Retinal pigment epithelial cell (primary cell): ENCODE measurements around the gene CELSR2.

Experiments used
- DNase-seq: peaks from one replicate; pipeline ENCODE4 v3.0.0-alpha.2; 2010; ENCODE audit warnings: low read depth
- H3K4me3 ChIP-seq: 2 replicates; pipeline ENCODE4 v1.5.1; 2011; ENCODE audit warnings: mild to moderate bottlenecking, low read length, control low read depth, moderate library complexity
- TF ChIP-seq, protein P1 (sequence below): conservative IDR thresholded peaks from 2 replicates; pipeline ENCODE4 v1.5.1; 2011; ENCODE audit warnings: low read depth, low read length, control low read depth, inconsistent platforms

Gene CELSR2

DNA sequence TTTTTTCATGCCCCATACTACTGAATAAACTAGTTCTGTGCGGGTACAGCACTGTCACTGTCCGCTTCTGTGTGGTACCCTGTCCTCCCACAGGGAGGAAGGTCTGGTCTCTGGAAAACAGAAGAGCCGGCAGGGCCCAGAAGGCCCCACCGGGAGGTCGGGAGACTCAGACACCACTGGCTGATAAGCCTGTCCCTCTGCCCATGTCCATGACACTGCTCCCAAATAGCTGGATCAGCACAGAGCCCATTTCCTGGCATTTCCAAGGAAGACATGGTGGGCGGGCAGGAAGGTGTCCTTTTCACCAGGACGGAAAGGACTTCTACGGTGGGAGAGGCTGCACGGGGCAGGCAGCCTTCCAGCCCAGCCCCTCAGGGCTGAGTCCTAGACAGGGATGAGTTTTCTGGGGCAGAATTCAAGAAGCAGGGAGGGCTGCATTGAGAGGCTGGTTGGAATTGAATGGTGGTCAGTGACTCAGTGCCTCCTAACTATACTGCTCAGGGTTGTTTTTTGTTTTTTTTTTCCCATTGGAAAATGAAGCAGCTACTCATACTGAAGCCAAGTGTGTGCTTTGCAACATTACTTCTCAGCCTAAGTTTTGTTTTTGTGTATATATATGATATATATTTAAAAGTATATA, 26.5 kb downstream of the CELSR2 start:
- no peak for DNase-seq
- TF ChIP-seq, protein P1, sequence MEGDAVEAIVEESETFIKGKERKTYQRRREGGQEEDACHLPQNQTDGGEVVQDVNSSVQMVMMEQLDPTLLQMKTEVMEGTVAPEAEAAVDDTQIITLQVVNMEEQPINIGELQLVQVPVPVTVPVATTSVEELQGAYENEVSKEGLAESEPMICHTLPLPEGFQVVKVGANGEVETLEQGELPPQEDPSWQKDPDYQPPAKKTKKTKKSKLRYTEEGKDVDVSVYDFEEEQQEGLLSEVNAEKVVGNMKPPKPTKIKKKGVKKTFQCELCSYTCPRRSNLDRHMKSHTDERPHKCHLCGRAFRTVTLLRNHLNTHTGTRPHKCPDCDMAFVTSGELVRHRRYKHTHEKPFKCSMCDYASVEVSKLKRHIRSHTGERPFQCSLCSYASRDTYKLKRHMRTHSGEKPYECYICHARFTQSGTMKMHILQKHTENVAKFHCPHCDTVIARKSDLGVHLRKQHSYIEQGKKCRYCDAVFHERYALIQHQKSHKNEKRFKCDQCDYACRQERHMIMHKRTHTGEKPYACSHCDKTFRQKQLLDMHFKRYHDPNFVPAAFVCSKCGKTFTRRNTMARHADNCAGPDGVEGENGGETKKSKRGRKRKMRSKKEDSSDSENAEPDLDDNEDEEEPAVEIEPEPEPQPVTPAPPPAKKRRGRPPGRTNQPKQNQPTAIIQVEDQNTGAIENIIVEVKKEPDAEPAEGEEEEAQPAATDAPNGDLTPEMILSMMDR: no peak

GRCh38 chr1:109277434-109278204, 28.3 kb downstream of the CELSR2 start:
- no peak for DNase-seq
- no peak overlapping the region for H3K4me3 ChIP-seq
- TF ChIP-seq, protein P1: peak; percentile 94

More for the DNA sequence above, 26.5 kb downstream of the CELSR2 start:
- no peak overlapping the region for H3K4me3 ChIP-seq

DNA sequence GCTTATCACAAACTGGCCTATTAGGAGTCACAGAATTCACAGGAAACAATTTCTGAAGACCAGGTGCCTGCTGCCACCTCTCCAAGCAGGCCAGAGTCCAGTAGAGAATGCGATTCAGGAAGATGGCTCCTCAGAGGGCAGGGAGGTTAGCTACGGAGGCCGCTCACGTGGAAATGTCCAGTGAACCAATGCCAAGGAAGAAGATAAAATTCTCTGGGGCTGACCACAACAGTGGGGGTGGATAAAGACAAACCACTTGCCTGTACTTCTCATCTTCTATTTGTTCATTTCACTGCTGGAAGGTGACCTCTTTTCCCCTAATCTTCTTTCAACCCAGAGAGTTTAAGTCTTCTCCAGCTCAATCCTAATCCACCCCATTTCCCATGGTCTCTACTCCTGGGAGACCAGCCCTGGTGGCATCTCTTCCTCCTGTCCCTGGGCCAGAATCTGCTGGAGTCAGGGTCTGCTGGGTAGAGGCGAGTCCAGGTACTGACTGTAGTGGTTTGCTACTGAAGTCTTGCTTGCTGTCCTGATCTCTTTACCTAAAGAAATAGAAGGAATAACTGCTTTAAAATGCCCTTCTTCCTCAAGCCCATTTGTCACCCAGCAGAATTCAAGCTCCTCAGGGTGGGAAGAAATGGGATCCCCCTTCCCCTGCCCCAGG, 30.4 kb downstream of the CELSR2 start:
- no peak overlapping the region for H3K4me3 ChIP-seq
- TF ChIP-seq, protein P1: no peak
- DNase-seq: no peak

GRCh38 chr1:109280862-109281261, 31.5 kb downstream of the CELSR2 start:
- no peak for DNase-seq
- H3K4me3 ChIP-seq: no peak overlapping the region
- TF ChIP-seq, protein P1: no peak

DNA sequence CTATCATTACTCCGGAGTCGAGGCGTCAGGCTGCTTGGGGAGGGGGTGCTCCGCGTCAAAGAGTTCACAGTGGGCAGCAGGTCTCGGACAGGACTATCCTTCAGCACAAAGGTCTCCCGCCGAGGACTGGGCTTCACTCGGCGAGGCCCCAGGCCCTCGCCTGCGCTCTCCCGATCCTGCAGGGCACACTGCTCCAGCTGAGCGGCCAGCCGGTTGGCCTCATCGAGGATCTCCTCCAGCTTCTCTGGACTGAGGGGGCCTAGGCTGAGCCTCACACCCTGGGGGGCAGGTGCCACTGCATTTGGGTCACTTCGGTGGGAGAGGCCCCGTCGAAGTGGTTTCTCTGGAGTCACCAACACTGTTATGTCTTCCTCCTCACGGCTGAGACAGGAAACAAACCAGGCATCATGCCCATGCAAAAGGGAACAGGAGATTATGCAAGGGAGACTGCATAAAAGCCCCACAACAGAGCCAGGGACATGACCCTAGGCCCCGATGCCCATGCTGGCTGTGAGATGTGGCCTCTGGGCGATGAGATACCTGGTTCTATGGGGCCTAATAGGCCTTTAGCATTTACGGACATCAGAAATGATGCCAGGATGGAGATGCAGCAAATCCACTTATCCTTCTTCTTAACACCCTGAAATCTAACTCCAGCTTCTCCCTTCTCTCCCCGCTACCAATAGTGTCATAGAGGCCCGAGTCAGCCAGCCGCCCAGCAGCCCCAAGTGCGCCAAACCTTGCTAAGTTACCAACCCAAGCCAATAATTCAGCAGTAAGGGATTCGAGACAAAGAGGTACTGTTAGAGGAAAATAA, 32.5 kb downstream of the CELSR2 start:
- TF ChIP-seq, protein P1: no peak
- DNase-seq: no peak
- H3K4me3 ChIP-seq: peak overlapping the region; percentile 88

GRCh38 chr1:109282497-109282951, 33.2 kb downstream of the CELSR2 start:
- TF ChIP-seq, protein P1: no peak
- DNase-seq: no peak
- H3K4me3 ChIP-seq: peak overlapping the region; percentile 88
